CD4-positive, alpha-beta memory T cell (primary cell): Measurements from ENCODE around the gene HGS. TPM values are rescaled to one million over a fixed set of nuclear protein-coding genes. Genes with fewer than 3 reads are reported as not detected.
A peak's percentile ranks its signal among the peaks of the same experiment; 100 is the strongest.

Experiments
- CTCF ChIA-PET: fragments of 350-600 bp; sonication (Branson Sonifier 250); formaldehyde crosslinking; loops from one replicate; lab custom pipeline; 2021; ENCODE audit warnings: inconsistent platforms; ENCODE audit not compliant: partially characterized antibody; lab: Charles Lee
- POLR2A ChIA-PET: fragments of 350-600 bp; sonication (Branson Sonifier 250); formaldehyde crosslinking; loops from one replicate; lab custom pipeline; 2021; ENCODE audit not compliant: partially characterized antibody; lab: Charles Lee
- DNase-seq, 5 donors: peaks; one replicate each; pipeline versions ENCODE4 v3.0.0 to v3.0.0-alpha.2; 2020 to 2022; ENCODE audit warnings: mixed read lengths in 1 of 5
- H3K27ac ChIP-seq: one replicate; pipeline ENCODE4 v1.7.0; 2013; ENCODE audit warnings: low read depth, low read length
- H3K27me3 ChIP-seq: 2 replicates; pipeline ENCODE4 v1.7.0; 2013; ENCODE audit warnings: mild to moderate bottlenecking, low read length, moderate library complexity; ENCODE audit not compliant: insufficient read depth
- H3K36me3 ChIP-seq: 2 replicates; pipeline ENCODE4 v1.7.0; 2013; ENCODE audit warnings: mild to moderate bottlenecking, low read length, moderate library complexity; ENCODE audit not compliant: insufficient read depth
- H3K4me1 ChIP-seq: 2 replicates; pipeline ENCODE4 v1.7.0; 2013; ENCODE audit warnings: mild to moderate bottlenecking, low read length, moderate library complexity; ENCODE audit not compliant: insufficient read depth
- H3K4me3 ChIP-seq, 2 donors: one replicate each; pipeline ENCODE4 v1.7.0; 2013; ENCODE audit warnings: low read length in 2 of 2, mild to moderate bottlenecking in 1 of 2
- H3K9me3 ChIP-seq, 2 donors: one replicate each; pipeline ENCODE4 v1.7.0; 2013; ENCODE audit warnings: low read length in 2 of 2, control low read depth in 1 of 2; ENCODE audit not compliant: control insufficient read depth in 1 of 2
- H3K27ac Mint-ChIP-seq, 7 donors: one replicate each; pipeline ENCODE4 v1.8.0; 2020 to 2021; ENCODE audit warnings: mixed read lengths in 7 of 7, mild to moderate bottlenecking in 6 of 7, inconsistent platforms in 3 of 7, moderate library complexity in 3 of 7
- H3K27me3 Mint-ChIP-seq, 2 donors: one replicate each; pipeline ENCODE4 v1.8.0; 2020 to 2021; ENCODE audit warnings: mixed read lengths in 2 of 2
- H3K36me3 Mint-ChIP-seq, 2 donors: one replicate each; pipeline ENCODE4 v1.8.0; 2020 to 2021; ENCODE audit warnings: mixed read lengths in 2 of 2, inconsistent platforms in 1 of 2, mild to moderate bottlenecking in 1 of 2
- H3K4me1 Mint-ChIP-seq, 4 donors: one replicate each; pipeline ENCODE4 v1.8.0; 2020 to 2021; ENCODE audit warnings: mixed read lengths in 4 of 4, mild to moderate bottlenecking in 1 of 4
- H3K4me3 Mint-ChIP-seq, 8 donors: one replicate each; pipeline ENCODE4 v1.8.0; 2020 to 2021; ENCODE audit warnings: mixed read lengths in 8 of 8, mild to moderate bottlenecking in 7 of 8, moderate library complexity in 6 of 8, inconsistent platforms in 3 of 8
- H3K9me3 Mint-ChIP-seq, 8 donors: one replicate each; pipeline ENCODE4 v1.8.0; 2020 to 2021; ENCODE audit warnings: mixed read lengths in 8 of 8, mild to moderate bottlenecking in 5 of 8, inconsistent platforms in 3 of 8, moderate library complexity in 1 of 8
- intact Hi-C: fragments of 100-400 bp; cut with micrococcal nuclease; formaldehyde crosslinking; loops from one replicate; pipeline ENCODE4 v1.15.1; 2023
- polyA plus RNA-seq, 2 donors: library from polyadenylated mRNA; unstranded; fragments of 300-500 nt; fragmentation: Illumina TruSeq; gene quantifications; one replicate each; pipeline ENCODE4 v1.2.3, GENCODE V29; 2021
- total RNA-seq, 2 experiments: library from RNA; stranded (reverse); gene quantifications; one replicate each; pipeline ENCODE4 v1.2.3, GENCODE V29; 2021

HGS gene
- total and polyA plus RNA-seq, 4 experiments from 2014 or later: 18.9 to 206 (median 114) TPM

DNA sequence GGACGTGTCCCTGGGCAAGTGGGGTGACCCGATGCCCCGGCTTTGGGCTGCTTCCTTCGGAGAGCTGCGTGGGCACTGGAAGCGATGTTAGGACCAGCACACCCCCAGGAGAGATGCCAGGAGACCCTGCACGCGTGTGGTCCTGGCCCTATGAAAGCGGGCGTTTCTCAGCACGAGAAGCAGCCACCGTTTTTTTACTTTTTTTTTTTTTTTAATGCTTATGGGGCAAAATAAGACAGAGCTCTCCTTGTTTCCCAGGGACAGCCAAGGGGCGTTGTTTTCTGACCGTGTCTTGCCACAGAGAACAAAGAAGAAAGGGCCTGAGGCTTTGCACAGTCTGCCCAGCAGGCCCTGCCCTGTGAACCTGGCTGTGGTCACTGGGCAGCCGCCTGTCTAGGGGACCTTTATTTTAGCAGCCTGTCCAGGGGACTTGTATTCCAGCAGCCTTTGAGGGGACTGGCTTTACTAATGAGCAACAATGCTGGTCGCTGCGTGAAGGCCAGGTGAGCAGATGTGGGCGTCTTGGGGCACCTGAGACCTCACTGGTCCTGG, 29.3 kb downstream of the HGS start:
- POLR2A ChIA-PET: interaction anchor here (0.9 to 1.8 kb wide), 5 partner anchors 10 to 154 kb away, joined by 3 to 5 read pairs (median 3); partner anchors contain the start of genes ARL16, HGS and MRPL12
- Histone ChIP-seq H3K4me3 (peak overlapping the region in 1 of 2 donors; percentile 58), H3K27me3 (no peaks in the 10 kb centered on the region), H3K27ac (no peak overlapping the region), H3K36me3 (no peaks in the 10 kb centered on the region), H3K9me3 (no peaks in the 10 kb centered on the region), H3K4me1 (peaks cover 28% of the 10 kb centered on the region)
- Mint-ChIP-seq H3K9me3 (no peaks in the 10 kb centered on the region), H3K4me1 (peaks cover 5 to 26% (median 16%) of the 10 kb centered on the region in 4 donors), H3K27me3 (no peaks in the 10 kb centered on the region), H3K4me3 (peak overlapping the region; percentile 75 to 87 (median 80)), H3K27ac (peak overlapping the region in 4 of 7 donors; percentile 56 to 92 (median 82)), H3K36me3 (no peaks in the 10 kb centered on the region)
- DNase-seq: no peak
- CTCF ChIA-PET: interaction anchor here (1.0 kb wide), 1 partner anchor 121 kb away, joined by 3 read pairs; the partner anchor contains the start of gene MCRIP1
- intact Hi-C loops: no loop called here

DNA sequence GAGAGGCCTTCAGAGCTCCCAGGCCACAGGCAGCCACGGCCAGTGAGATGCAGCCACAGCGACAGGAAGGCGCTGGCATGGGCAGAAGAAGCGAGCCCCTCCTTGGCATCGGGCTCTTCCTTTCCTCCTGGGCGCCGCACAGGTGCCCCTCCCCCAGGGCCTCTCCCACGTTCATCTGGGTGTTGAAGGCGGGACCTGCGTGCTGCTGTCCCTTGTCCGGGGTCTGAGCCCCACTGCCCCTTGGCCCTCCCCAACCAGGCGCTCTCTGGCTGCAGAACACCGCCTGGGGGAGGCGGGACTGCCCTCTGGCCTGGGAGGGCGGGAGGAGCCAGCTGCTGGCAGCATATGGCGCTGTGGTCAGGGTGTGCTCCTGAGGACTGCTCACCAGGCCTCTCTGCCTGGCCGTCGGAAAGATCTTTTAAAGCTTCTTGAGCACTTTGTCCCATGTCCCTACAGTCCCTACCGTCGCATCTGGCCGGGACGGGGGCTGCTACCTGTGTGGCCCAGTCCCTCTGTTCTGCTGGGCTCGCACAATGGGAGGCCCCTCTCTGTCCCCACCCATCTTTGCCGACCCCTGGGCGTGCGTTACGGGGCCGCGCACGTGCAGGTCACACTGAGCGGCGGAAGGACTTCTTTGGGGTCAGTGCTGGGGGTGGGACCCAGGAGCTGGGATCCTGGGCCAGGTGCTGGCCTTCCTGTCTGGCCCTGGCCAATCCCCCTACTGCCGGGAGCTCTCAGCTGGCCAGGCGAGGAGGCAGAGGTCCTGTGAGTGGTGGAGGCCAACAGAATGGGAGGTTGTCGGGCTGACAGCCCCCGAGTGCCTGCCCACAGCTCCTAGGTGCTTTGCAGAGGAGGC, 30.0 kb downstream of the HGS start:
- H3K36me3 Mint-ChIP-seq: no peaks in the 10 kb centered on the region
- no peaks in the 10 kb centered on the region for H3K36me3 ChIP-seq
- no peaks in the 10 kb centered on the region for H3K9me3 Mint-ChIP-seq
- H3K9me3 ChIP-seq: no peaks in the 10 kb centered on the region
- no peaks in the 10 kb centered on the region for H3K27me3 ChIP-seq
- no peak overlapping the region for H3K4me3 ChIP-seq
- peak overlapping the region in 4 of 8 donors; percentile 19 to 86 (median 30) for H3K4me3 Mint-ChIP-seq
- ChIA-PET CTCF (interaction anchor here (0.7 to 1.0 kb wide), 2 partner anchors 12 to 120 kb away, joined by 3 to 6 read pairs; partner anchors contain the start of gene MCRIP1), POLR2A (interaction anchor here (0.9 to 1.8 kb wide), 4 partner anchors 11 to 153 kb away, joined by 3 to 5 read pairs (median 4); partner anchors contain the start of genes ARL16, HGS and MRPL12)
- H3K4me1 Mint-ChIP-seq: peaks cover 5 to 26% (median 16%) of the 10 kb centered on the region in 4 donors
- intact Hi-C loops: no loop called here
- DNase-seq: no peak
- peaks cover 28% of the 10 kb centered on the region for H3K4me1 ChIP-seq
- no peak overlapping the region for H3K27ac ChIP-seq
- H3K27ac Mint-ChIP-seq: peak overlapping the region in 1 of 7 donors; percentile 6
- H3K27me3 Mint-ChIP-seq: no peaks in the 10 kb centered on the region

DNA sequence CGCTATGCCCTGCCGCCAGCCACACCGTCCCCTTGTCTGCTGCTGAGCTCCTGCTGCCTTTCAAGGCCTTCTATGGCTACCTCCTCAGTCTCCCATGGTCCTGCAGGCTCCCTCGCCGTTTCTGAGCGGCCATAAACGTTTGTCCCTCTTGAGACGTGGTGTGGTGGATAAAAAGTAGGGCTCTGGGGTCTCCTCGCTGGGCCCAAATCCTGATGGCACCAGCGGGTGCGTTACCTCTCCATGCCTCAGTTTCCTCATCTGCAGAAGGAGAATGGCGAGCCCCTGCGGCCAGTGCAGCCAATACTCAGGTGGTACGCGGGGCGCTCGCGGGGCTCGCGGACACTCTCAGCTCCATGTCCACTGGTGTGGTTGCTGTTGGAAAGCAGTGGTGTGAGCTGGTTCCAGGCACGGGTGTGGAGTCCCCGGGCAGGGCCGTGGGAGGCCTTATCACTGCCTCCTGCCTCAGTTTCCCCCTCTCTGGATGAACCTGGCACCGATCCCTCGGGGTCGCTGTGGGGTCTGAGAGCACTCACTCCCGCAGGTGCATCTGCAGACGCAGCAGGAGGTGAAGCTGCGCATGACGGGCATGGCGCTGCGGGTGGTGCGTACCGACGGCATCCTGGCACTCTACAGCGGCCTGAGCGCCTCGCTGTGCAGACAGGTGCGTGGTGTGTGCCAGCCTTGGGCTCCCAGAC, 30.7 kb downstream of the HGS start:
- POLR2A ChIA-PET: interaction anchor here (1.7 to 1.8 kb wide), 2 partner anchors 12 to 31 kb away, joined by 5 read pairs; partner anchors contain the start of genes ARL16, HGS and MRPL12
- H3K27me3 ChIP-seq: no peaks in the 10 kb centered on the region

DNA sequence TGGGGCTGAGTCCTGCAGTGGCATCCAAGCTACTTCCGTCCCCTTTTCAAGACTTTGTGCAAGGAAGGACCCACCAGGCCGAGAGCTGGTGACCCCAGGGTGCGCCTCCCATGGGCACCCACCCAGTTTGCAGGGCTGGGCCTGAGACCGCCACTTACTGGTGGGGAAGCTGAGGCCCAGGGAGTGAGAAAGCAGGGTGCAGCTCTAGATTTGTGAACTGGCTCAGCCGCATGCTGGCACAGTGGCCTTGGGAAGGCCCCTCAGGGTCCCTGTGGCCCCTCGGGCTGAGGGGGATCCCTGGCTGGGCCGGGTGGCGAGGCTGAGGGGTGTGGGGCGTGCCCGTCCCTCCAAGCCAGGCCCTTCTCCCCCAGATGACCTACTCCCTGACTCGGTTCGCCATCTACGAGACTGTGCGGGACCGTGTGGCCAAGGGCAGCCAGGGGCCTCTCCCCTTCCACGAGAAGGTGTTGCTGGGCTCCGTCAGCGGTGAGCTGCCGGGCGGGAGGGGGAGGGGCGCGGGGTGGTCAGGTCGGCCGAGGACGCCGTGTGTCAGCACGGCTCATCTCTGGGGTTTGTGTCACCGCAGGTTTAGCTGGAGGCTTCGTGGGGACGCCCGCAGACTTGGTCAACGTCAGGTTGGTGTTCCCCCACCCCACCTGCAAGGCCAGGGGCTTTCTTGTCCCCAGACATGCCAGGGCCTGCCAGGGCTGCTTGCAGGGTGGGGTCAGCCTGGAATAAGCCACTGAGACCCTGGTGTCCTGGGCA, 31.5 kb downstream of the HGS start:
- H3K4me3 ChIP-seq: no peak overlapping the region
- H3K27me3 ChIP-seq: no peaks in the 10 kb centered on the region
- Mint-ChIP-seq H3K4me3 (no peak overlapping the region), H3K9me3 (no peaks in the 10 kb centered on the region), H3K4me1 (peaks cover 5 to 22% (median 15%) of the 10 kb centered on the region in 4 donors), H3K36me3 (no peaks in the 10 kb centered on the region), H3K27ac (no peak overlapping the region), H3K27me3 (no peaks in the 10 kb centered on the region)
- H3K36me3 ChIP-seq: no peaks in the 10 kb centered on the region
- intact Hi-C loops: no loop called here
- ChIA-PET POLR2A (interaction anchor here (0.7 to 1.8 kb wide), 3 partner anchors 12 to 31 kb away, joined by 3 to 5 read pairs (median 5); partner anchors contain the start of genes ARL16, HGS and MRPL12), CTCF (no interaction called here)
- H3K9me3 ChIP-seq: no peaks in the 10 kb centered on the region
- no peak for DNase-seq
- H3K4me1 ChIP-seq: peaks cover 25% of the 10 kb centered on the region
- H3K27ac ChIP-seq: no peak overlapping the region

More for the DNA sequence above, 30.7 kb downstream of the HGS start:
- no peaks in the 10 kb centered on the region for H3K9me3 ChIP-seq
- H3K27ac Mint-ChIP-seq: no peak overlapping the region
- no peaks in the 10 kb centered on the region for H3K36me3 ChIP-seq
- CTCF ChIA-PET: interaction anchor here (0.7 kb wide), 1 partner anchor 11 kb away, joined by 6 read pairs; no protein-coding TSS in a partner anchor
- H3K4me3 ChIP-seq: no peak overlapping the region
- DNase-seq: no peak
- no peaks in the 10 kb centered on the region for H3K27me3 Mint-ChIP-seq
- intact Hi-C loops: no loop called here
- peaks cover 5 to 26% (median 16%) of the 10 kb centered on the region in 4 donors for H3K4me1 Mint-ChIP-seq
- H3K27ac ChIP-seq: no peak overlapping the region
- peaks cover 28% of the 10 kb centered on the region for H3K4me1 ChIP-seq
- no peaks in the 10 kb centered on the region for H3K36me3 Mint-ChIP-seq
- H3K4me3 Mint-ChIP-seq: peak overlapping the region in 4 of 8 donors; percentile 6 to 35 (median 24)
- no peaks in the 10 kb centered on the region for H3K9me3 Mint-ChIP-seq

DNA sequence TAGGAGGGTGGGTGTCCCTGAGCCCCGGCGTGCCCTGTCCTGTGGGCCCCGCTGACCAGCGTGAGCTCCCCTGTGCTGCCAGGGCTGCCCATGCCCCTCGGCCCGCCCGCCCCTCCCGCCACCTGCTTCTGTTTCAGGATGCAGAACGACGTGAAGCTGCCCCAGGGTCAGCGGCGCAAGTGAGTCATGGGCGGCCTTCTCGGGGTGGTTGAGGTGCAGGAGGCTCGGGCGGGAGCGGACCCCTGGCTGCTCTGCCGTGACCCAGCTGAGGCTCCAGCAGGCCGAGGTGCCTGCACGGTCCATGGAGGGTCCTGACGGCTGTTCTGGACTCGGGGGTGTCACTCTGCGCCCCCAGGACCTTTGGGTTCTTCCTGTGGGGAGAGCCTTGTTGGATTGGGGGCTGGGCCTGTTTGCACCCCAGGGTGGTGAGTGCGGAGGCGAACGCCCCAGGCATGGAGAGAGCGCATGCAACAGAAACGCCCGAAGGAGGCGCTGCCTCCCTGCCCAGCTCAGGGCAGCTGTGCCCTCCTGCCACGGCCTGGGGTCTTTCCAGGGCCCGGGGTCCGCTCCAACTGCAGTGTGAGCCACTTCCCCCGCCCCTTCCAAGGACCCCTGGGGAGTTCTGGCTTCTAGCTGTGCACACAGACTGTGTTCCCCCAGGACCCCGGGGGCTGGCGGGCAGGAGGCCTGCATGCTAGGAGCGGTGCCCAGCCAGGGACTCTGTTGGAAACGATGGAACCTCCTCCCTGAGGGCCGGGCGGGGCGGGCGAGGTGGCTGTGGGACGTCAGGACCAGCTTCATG, 32.3 kb downstream of the HGS start:
- Mint-ChIP-seq H3K27ac (no peak overlapping the region), H3K4me1 (peaks cover 2 to 14% (median 8%) of the 10 kb centered on the region in 4 donors), H3K9me3 (no peaks in the 10 kb centered on the region), H3K4me3 (no peak overlapping the region), H3K36me3 (no peaks in the 10 kb centered on the region), H3K27me3 (no peaks in the 10 kb centered on the region)
- ChIA-PET POLR2A (interaction anchor here (0.7 kb wide), 1 partner anchor 32 kb away, joined by 3 read pairs; the partner anchor contains the start of gene HGS), CTCF (no interaction called here)
- Histone ChIP-seq H3K36me3 (no peaks in the 10 kb centered on the region), H3K27ac (no peak overlapping the region), H3K4me1 (peaks cover 17% of the 10 kb centered on the region), H3K27me3 (no peaks in the 10 kb centered on the region), H3K9me3 (no peaks in the 10 kb centered on the region), H3K4me3 (no peak overlapping the region)
- no peak for DNase-seq
- intact Hi-C loops: no loop called here

DNA sequence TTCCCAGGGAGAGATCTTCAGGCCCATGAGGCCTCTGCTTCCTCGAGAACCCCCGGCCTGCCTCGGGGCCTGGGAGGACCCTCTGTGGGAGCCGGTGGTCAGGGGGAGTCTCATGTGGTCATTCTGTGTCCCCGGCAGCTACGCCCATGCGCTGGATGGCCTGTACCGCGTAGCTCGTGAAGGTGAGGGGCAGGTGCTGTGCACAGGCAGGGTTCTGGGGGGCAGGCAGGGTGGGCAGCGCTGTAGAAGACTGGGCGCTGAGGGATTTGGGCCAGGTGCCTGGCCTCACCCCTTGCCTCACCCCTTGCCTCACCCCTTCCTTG, 32.8 kb downstream of the HGS start:
- ChIA-PET CTCF (no interaction called here), POLR2A (no interaction called here)
- Histone ChIP-seq H3K9me3 (no peaks in the 10 kb centered on the region), H3K4me1 (peaks cover 11% of the 10 kb centered on the region), H3K27ac (no peak overlapping the region), H3K27me3 (no peaks in the 10 kb centered on the region), H3K4me3 (no peak overlapping the region), H3K36me3 (no peaks in the 10 kb centered on the region)
- intact Hi-C loops: no loop called here
- Mint-ChIP-seq H3K9me3 (no peaks in the 10 kb centered on the region), H3K27ac (no peak overlapping the region), H3K4me1 (peaks cover 2 to 9% (median 5%) of the 10 kb centered on the region in 4 donors), H3K4me3 (no peak overlapping the region), H3K36me3 (no peaks in the 10 kb centered on the region), H3K27me3 (no peaks in the 10 kb centered on the region)
- DNase-seq: no peak
